Kidney epithelial cell (primary cell): ENCODE results near the gene SLCO2B1. TPM values are rescaled to one million over a fixed set of nuclear protein-coding genes. Genes with fewer than 3 reads are reported as not detected.
"Not testable (repeated sequence)": the region's sequence is repeated elsewhere in the genome, so short reads cannot be mapped to it uniquely, and the experiment has no call there.

Experiments used
- DNase-seq: peaks from one replicate; pipeline ENCODE4 v3.0.0-alpha.2; 2010; ENCODE audit warnings: low read depth
- H3K27me3 ChIP-seq: 2 replicates; pipeline ENCODE4 v1.6.0; 2011; ENCODE audit warnings: low read length; ENCODE audit not compliant: control insufficient read depth, insufficient read depth
- H3K36me3 ChIP-seq: 2 replicates; pipeline ENCODE4 v1.5.1; 2011; ENCODE audit warnings: low read length; ENCODE audit not compliant: control insufficient read depth, insufficient read depth
- H3K4me3 ChIP-seq: 2 replicates; pipeline ENCODE4 v1.5.1; 2011; ENCODE audit warnings: low read depth, mild to moderate bottlenecking, control low read depth, low read length
- CTCF ChIP-seq: IDR thresholded peaks from 2 replicates; pipeline ENCODE4 v1.5.1; 2011; ENCODE audit warnings: mild to moderate bottlenecking, moderate library complexity, low read length, control low read depth, inconsistent platforms; ENCODE audit not compliant: insufficient read depth, poor library complexity, severe bottlenecking
- total RNA-seq: library from RNA; depleted of rRNA; stranded (reverse); fragments of >200 nt; gene quantifications from 2 replicates; pipeline ENCODE4 v1.2.3, GENCODE V29; 2015

The SLCO2B1 gene
- total RNA-seq, result 0.21 and 1.7 TPM in 2 replicates

- H3K36me3 ChIP-seq, result no peaks in the 10 kb centered on the region
- H3K4me3 ChIP-seq, result no peak within 1 kb of the TSS
- peaks cover 15% of the 10 kb centered on the region for H3K27me3 ChIP-seq
- TF ChIP-seq CTCF, result no peak
- DNase-seq, result no peak
These were observed at the start of gene SLCO2B1 for GRCh38 chr11:75150879-75151278. Gene SLCO2B1 (plus strand): TSS chr11:75151107. CDS start chr11:75151382, 275 bp downstream.

GRCh38 chr11:75101424-75102128 is 49.3 kb upstream of the SLCO2B1 start:
- no peak for TF ChIP-seq CTCF
- Histone ChIP-seq H3K36me3 (no peaks in the 10 kb centered on the region), H3K4me3 (no peak overlapping the region), H3K27me3 (peaks cover under 1% of the 10 kb centered on the region)
- no peak for DNase-seq

GRCh38 chr11:75103380-75104026 is 47.4 kb upstream of the SLCO2B1 start:
- no peak overlapping the region for H3K4me3 ChIP-seq
- H3K36me3 ChIP-seq, result no peaks in the 10 kb centered on the region
- no peaks in the 10 kb centered on the region for H3K27me3 ChIP-seq
- no peak for DNase-seq
- no peak for TF ChIP-seq CTCF

GRCh38 chr11:75105462-75105925 is 45.4 kb upstream of the SLCO2B1 start:
- no peak for DNase-seq
- no peaks in the 10 kb centered on the region for H3K27me3 ChIP-seq

GRCh38 chr11:75105967-75106681 is 44.8 kb upstream of the SLCO2B1 start:
- H3K4me3 ChIP-seq, H3K27me3 ChIP-seq, DNase-seq, H3K36me3 ChIP-seq: not testable (repeated sequence)

More at GRCh38 chr11:75105462-75105925, 45.4 kb upstream of the SLCO2B1 start:
- no peak overlapping the region for H3K4me3 ChIP-seq
- H3K36me3 ChIP-seq, result no peaks in the 10 kb centered on the region
- TF ChIP-seq CTCF, result no peak

GRCh38 chr11:75107187-75107586 is 43.7 kb upstream of the SLCO2B1 start:
- TF ChIP-seq CTCF, result no peak
- Histone ChIP-seq H3K27me3 (no peaks in the 10 kb centered on the region), H3K36me3 (no peaks in the 10 kb centered on the region), H3K4me3 (no peak overlapping the region)
- DNase-seq, result no peak
